HK-2 (cell line): Measurements from ENCODE around the gene MOB3A.

Experiments
- DNase-seq: peaks from one replicate; pipeline ENCODE4 v3.0.0-alpha.2; 2018; ENCODE audit not compliant: unreplicated experiment

MOB3A gene

GRCh38 chr19:2059422-2060201 lies 36.5 kb downstream of the MOB3A start:
- peak; percentile 91 for DNase-seq

GRCh38 chr19:2058570-2059421 lies 37.3 kb downstream of the MOB3A start:
- no peak for DNase-seq

DNA sequence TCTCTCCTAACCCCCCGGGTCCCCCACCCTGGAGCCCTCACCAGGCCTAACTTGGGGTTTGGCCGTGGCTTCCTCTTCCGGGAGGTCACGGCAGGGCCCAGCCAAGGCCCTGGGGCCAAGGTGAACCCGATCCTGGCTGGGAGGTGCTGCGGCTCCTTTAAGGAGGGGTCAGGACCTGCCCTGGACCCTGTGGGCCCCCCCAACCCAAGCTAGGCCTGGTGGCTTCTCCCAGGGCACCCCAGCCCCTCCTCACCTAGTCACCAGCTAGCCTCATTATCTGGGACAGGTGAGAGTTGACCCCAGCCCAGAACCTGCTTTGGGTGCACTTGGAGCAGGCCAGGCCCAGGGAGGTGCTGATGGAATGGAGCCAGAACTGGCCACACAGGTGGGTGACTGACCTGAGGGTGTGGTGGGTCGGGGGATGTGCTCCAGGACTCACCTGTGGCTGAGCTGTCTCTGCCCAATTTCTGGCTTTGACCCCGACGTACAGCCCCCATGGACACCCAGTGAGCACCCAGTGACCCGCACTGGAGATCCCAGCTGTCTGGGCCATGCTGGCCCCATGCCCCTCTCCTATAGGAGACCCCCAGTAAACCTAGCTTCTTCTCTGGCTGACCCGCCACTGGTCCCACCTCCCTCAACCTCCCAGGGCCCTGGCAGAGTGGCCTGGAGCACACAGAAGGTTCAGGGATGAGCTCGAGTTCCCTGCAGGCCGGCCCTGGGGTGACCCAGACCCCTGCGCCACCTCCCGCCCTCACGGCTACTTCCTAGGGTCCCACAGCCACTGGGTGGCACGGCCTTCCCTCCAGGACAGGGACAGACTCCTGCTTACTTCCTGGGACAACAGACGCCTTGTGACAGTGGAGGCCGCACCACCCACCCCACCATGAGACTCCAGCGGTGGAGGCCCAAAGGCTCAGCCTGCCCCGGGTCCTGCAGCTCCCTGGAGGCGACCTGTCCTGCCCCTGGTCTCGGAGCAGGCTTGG lies 38.3 kb downstream of the MOB3A start:
- no peak for DNase-seq

GRCh38 chr19:2056837-2057192 lies 39.3 kb downstream of the MOB3A start:
- DNase-seq, result no peak

GRCh38 chr19:2055931-2056836 lies 39.9 kb downstream of the MOB3A start:
- DNase-seq, result peak; percentile 59

GRCh38 chr19:2054763-2055162 lies 41.4 kb downstream of the MOB3A start:
- no peak for DNase-seq

GRCh38 chr19:2053601-2054389 lies 42.3 kb downstream of the MOB3A start:
- no peak for DNase-seq

DNA sequence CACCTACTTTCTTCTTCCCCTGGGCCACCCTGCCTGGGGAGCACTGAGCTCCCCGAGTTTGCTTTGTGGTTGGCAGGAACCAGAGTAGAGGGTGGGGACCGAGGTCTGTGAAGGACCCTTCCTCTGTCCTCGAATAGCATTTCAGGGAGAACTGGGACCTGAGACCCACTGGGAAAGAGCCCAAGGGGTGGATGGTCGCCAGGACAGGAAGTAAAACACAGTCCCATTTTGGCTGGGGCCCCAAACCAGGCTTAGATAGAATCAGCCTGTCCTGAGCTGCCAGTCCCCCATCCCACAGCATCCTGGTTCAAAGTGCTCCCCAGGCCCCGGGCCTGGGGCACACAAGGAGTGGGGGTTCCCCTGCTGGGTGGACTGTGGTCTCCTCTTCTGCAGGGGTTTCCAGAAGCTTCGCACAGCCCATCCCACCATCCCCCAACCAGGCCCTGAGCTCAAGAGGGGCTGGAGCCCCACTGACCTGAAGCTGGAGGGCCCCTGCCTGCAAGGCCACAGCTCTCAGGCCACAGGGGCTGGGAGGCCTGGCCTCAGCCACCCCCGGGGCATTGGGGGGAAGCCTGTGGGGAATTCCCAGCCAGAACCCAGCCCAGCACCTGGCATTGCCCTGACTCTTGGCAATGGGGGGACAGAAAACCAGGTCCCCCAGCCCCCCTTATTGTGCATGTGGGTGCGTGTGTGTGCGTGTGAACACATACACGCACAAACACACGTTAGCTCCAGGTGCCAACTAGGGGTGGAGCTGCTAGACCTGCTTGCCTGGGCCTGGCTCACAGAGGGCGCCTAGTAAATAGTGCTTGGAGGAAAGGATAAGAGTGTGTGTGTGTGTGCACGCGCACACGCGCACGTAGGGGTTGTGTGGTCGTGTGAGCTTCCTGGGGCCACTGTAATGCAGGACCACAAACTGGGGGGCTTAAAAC lies 44.1 kb downstream of the MOB3A start:
- no peak for DNase-seq

DNA sequence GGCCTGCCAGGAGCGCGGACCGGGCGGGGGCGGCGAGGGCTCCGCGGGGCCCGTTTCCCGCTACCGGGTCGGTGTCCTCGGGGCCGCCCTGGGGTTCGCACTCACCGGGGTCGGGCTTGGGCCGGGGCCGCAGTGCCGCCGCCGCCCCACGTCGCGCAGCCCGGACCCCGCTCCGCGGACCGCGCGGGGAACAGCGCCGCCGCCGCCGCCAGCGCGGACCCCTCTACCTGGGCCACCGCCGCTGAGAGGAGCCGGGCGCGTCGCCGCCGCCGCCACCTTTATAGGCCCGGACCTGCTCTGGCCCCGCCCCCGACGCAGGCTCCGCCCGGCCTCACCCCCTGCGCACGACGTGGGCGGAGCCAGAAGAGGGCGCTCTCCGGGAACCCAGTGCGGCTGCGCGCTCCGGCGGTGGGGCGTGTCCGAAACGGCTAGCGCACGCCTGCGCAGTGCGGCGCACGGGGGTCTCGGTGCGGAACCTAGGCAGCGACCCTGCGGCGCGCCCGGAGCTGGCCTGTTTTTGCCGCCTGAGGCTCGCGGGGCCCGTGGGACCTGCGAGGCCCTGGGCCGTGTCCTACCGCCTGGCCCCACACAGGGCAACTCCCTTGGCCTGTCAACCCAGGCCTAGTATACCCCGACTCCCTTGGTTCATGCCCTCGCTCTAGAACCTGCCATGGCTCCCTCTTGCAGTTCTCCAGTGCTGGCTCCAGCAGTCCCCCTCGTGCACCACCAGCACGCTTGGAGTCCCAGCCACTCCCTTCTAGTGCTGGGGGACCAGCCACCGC lies 44.9 kb downstream of the MOB3A start, which contains the start of gene MKNK2:
TSS of gene MKNK2 (minus strand) at position 254 of the 782 bp plus-strand sequence. CDS start 393 bp downstream, outside the sequence.
- peak; percentile 97 for DNase-seq

DNA sequence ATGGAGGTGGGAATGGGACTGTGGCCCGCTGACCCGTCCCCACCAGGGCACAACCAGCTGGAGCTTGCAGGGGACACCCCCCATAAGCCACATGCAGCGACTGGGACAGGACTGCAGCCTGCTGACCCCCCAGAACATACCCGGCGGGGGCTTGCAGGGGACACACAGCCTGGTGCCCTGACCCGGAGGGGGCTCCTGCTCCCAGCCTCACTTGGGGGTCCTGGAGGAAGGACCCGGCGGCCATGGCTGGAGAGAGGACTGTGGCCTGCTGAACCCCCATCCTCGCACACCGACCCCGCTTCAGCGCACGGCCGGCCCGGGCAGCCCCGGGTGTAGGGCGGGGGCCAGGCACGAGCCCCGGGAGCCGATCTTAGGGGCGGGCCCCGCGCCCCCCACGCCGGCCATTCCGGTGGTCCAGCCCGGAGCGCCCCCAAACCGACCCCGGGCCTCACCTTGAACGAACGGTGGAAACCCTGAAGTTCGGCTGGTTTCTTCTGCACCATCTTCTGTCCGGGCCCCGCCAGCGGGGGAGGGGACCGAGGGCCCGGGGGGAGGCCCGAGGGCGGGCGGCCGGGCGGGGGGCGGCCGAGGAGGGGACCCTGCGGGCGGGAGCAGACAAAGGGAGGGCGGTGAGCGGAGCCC lies 45.7 kb downstream of the MOB3A start:
- DNase-seq, result no peak

GRCh38 chr19:2049741-2050348 lies 46.3 kb downstream of the MOB3A start:
- DNase-seq, result peak; percentile 84

DNA sequence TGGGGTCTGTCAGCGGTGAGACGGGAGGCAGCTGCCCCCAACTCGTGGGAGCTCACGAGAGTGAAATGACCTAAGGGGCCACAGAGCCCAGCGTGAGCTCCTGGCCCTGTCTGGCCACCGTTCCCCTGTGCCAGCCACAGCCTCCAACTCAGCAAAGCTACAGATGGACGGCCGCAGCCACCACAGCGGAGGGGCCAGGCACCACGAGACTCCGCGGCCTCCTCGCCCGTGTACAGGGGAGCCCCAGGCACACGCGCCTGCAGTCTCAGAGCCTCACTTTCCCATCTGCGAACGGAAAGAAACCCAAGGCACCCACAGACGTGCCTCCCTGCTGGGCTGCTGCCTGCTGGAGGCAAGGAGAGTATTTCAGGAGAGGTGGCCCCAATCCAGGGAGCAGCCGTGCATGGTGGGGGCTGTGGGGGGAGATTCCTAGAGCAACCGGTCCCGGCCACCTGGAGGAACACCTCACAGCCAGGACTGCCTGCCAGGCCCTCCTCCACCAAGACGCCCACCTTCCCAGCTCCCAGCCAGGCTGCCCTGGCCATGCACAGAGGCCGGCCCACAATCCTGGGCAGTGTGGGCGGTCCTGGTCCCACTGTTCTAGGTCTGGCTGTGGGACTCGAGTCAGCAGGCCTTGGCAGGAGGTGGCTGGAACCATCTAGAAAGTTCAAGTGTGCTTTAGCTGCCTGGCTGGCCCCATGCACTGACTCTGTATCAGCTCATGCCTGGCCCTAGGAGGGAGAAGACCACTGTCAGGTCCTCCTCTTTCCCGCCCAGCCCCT lies 47.0 kb downstream of the MOB3A start:
- DNase-seq, result no peak

DNA sequence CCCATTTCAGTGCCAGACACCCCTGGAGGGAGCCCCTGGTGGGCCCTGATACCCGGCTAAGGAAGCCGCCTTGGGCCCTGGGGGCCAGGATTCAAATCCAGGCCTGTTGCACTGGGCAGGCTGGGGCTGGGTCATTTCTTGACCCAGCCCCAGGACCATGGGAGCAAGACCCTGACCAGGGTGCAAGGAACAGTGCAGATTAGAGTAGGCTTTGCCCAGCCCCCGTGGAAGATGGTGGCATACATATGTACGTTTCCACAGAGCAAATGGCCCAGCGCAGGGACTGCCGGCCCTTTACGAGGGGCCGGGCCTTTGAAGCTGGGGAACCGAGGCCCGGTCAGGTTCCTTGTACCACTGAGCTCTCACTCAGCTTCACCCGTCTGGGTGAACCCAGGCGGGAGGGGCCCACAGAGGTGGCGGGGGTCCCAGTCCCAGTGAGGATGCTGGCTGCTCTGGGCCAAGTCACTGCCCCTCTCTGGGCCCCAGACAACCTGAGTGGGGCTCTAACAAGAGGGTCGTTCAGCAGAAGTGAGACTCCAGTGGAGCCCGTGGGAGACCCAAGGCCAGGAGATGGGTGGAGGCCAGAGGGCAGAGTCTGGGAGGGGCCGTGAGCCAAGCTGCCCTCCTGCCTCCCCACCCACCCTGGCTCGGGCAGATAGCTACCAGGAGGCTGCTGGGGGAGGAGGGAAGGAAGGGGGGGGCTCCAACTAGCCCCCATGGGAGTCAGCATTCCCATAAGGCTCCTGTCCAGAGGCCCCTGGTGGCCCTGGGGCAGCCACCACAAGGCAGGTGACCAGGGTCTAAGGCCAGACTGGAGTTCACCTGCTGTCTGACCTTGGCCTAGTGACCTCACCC lies 47.8 kb downstream of the MOB3A start:
- no peak for DNase-seq

DNA sequence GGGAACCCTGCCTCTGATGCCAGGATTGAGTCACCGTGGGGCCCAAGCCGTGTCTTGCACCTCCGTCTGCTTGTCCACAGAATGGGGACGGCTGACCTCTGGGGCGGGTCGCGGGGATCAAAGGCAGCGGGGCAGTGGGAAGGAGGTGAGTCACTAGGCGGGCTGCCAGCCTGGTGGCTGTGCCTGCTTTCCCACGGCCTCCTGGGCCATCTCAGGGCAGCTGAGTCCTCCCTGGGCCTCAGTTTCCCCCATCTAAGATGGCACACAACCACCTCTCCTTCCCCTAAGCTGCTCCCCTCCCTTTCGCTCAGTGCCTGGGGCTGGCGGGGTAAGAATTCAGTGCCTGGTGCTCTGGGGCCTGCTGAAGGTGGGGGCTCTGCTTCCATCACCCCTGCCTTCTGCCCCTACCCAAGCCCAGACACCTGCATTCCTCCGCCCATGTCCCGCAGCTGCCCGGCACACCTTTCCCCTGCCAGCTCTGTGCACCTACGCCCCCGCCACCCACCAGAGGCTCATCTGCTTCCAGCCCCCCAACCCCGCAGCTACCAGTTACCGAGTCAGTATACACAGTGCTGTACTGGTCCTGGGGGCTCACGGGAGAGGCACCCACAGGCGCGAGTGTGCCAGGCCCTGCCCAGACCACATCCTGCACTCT lies 48.5 kb downstream of the MOB3A start:
- peak; percentile 75 for DNase-seq

- DNase-seq, result no peak
These were observed 49.1 kb downstream of the MOB3A start for GRCh38 chr19:2047076-2047448.
